Heart left ventricle (tissue), 13 donors: ENCODE data around the gene MCM3AP.

Experiments used
- CTCF ChIP-seq, 12 donors: fragments of 200-600 bp; sonication (generic) in 4 of 12; IDR thresholded peaks; one replicate each; pipeline versions ENCODE4 v1.5.0 to v1.8.0; 2018 to 2022; ENCODE audit warnings: antibody characterized with exemption in 12 of 12, mild to moderate bottlenecking in 5 of 12
- POLR2A ChIP-seq, 2 donors: fragments of 450-650 bp; IDR thresholded peaks; one replicate each; pipeline ENCODE4 v1.6.1; 2017; ENCODE audit warnings: antibody characterized with exemption in 2 of 2, mild to moderate bottlenecking in 2 of 2, moderate library complexity in 2 of 2
- donor health status: ischemic (EF 13 %, LVEDD 7.1; RV severe dilation, severe dysfunction).
- donor health status: DM: no; HTN: yes; CAD: no.
- donor health status: DM: no; HTN: no; CAD: no.
- donor health status: ischemic (EF 25% LVEDD 6.9; RV normal size, moderate dysfunction).
- donor health status: ischemic (EF 25% LVEDD 5.7; RV mildly dilated, moderate dysfunction).
- donor health status: ischemic (EF 35%, LVEDD 5.7; RV mildly dilated, moderate dysfunction).
- donor health status: nonischemic (EF 11% LVEDD 7.7; RV severe dilation, severe dysfunction).
- donor health status: DM: yes; HTN: yes; CAD: no.
- donor health status: PGD.
- donor health status: ischemic (EF 29% LVEDD 5.4; RV normal size, mild dysfunction).
- donor health status: nonischemic (EF 23%, LVEDD 6.1; RV moderate dilation, normal function).

GRCh38 chr21:46216132-46216747 lies 69.2 kb downstream of the MCM3AP start:
- TF ChIP-seq POLR2A (IDR thresholded peaks at IDR 0.05) (no peak), CTCF (IDR thresholded peaks at IDR 0.05) (no peak)
